Posterior cingulate gyrus (tissue), 11 donors: ENCODE measurements around the gene ZNF735.
"Not testable (repeated sequence)": the region's sequence is repeated elsewhere in the genome, so short reads cannot be mapped to it uniquely, and the experiment has no call there.

Experiments
- DNase-seq, 10 donors: peaks; one replicate each; pipeline versions ENCODE4 v3.0.0 to v3.0.0-alpha.2; 2020 to 2021; ENCODE audit warnings: mixed read lengths in 3 of 10
- intact Hi-C: fragments of 100-400 bp; cut with DNase I; formaldehyde crosslinking; loops from one replicate; pipeline ENCODE4 v1.15.1; 2023

Gene ZNF735

GRCh38 chr7:64206903-64207302, at the start of gene ZNF735:
TSS of gene ZNF735 (plus strand) at chr7:64207203. CDS start at chr7:64207203, 0 bp downstream.
- peak in 1 of 10 donors; percentile 72 for DNase-seq
- intact Hi-C loops = no loop called here

GRCh38 chr7:64170974-64171373, 36.0 kb upstream of the ZNF735 start:
- intact Hi-C loops, DNase-seq: not testable (repeated sequence)

- intact Hi-C loops = no loop called here
- DNase-seq = peak in 1 of 10 donors; percentile 70
Observed at GRCh38 chr7:64174328-64174727, 32.7 kb upstream of the ZNF735 start.

- DNase-seq = peak in 1 of 10 donors; percentile 35
- intact Hi-C loops = no loop called here
Observed at GRCh38 chr7:64174941-64175340, 32.1 kb upstream of the ZNF735 start.

GRCh38 chr7:64180989-64181388, 26.0 kb upstream of the ZNF735 start:
- DNase-seq = no peak
- intact Hi-C loops = no loop called here

GRCh38 chr7:64181586-64181985, 25.4 kb upstream of the ZNF735 start:
- DNase-seq = peak in 1 of 10 donors; percentile 59
- intact Hi-C loops = no loop called here

- DNase-seq = peak in 2 of 10 donors; percentile 59 to 84
- intact Hi-C loops = no loop called here
Observed at GRCh38 chr7:64182036-64182790, 24.8 kb upstream of the ZNF735 start.

- peak in 5 of 10 donors; percentile 43 to 88 (median 59) for DNase-seq
- intact Hi-C loops = no loop called here
Observed at GRCh38 chr7:64183126-64183742, 23.8 kb upstream of the ZNF735 start.

GRCh38 chr7:64183827-64184372, 23.1 kb upstream of the ZNF735 start:
- intact Hi-C loops = no loop called here
- peak in 1 of 10 donors; percentile 72 for DNase-seq

- intact Hi-C loops = no loop called here
- DNase-seq = peak in 1 of 10 donors; percentile 73
Observed at GRCh38 chr7:64184376-64184775, 22.6 kb upstream of the ZNF735 start.

GRCh38 chr7:64187408-64187807, 19.6 kb upstream of the ZNF735 start:
- no peak for DNase-seq
- intact Hi-C loops = no loop called here

GRCh38 chr7:64192148-64192704, 14.8 kb upstream of the ZNF735 start:
- peak in 2 of 10 donors; percentile 55 to 75 for DNase-seq
- intact Hi-C loops = no loop called here

- intact Hi-C loops = no loop called here
- DNase-seq = peak in 2 of 10 donors; percentile 65 to 70
Observed at GRCh38 chr7:64192775-64193174, 14.2 kb upstream of the ZNF735 start.

- intact Hi-C loops, DNase-seq: not testable (repeated sequence)
Observed at GRCh38 chr7:64219710-64220298, 12.8 kb downstream of the ZNF735 start.

- intact Hi-C loops = no loop called here
- no peak for DNase-seq
Observed at GRCh38 chr7:64223366-64223765, 16.4 kb downstream of the ZNF735 start.

GRCh38 chr7:64228174-64228573, 21.2 kb downstream of the ZNF735 start, which contains the start of gene ZNF679:
TSS of gene ZNF679 (plus strand) at chr7:64228474. CDS start at chr7:64249118, 20,644 bp downstream.
- intact Hi-C loops = not testable (repeated sequence)

GRCh38 chr7:64266341-64266919, 59.4 kb downstream of the ZNF735 start:
- no peak for DNase-seq
- intact Hi-C loops = no loop called here

More at GRCh38 chr7:64228174-64228573, 21.2 kb downstream of the ZNF735 start, which contains the start of gene ZNF679:
- not testable (repeated sequence) for DNase-seq
